HepG2 (cell line): ENCODE measurements around the gene SLC38A1. TPM values are rescaled to one million over a fixed set of nuclear protein-coding genes. Genes with fewer than 3 reads are reported as not detected.
A peak's percentile ranks its signal among the peaks of the same experiment; 100 is the strongest.

Experiments used
- HHEX ChIP-seq: IDR thresholded peaks from 2 replicates; pipeline ENCODE4 v1.6.1; 2016; ENCODE audit warnings: control low read depth
- HNF1A ChIP-seq, 2 experiments: sonication (generic) in 1 of 2; formaldehyde crosslinking in 1 of 2; IDR thresholded peaks; 2 replicates each; pipeline versions ENCODE4 v1.4.0 to v1.6.1; 2016 to 2020; ENCODE audit warnings: borderline replicate concordance in 1 of 2, low read depth in 1 of 2, mild to moderate bottlenecking in 1 of 2, missing genetic modification reagents in 1 of 2
- MAZ ChIP-seq, 2 experiments: sonication (generic) in 1 of 2; formaldehyde crosslinking in 1 of 2; IDR thresholded peaks; 2 replicates each; pipeline versions ENCODE4 v1.5.0 to v1.6.1; 2012 to 2020; ENCODE audit warnings: low read depth in 2 of 2, mild to moderate bottlenecking in 2 of 2, borderline replicate concordance in 1 of 2, improper control_type of control experiment in 1 of 2, low read length in 1 of 2, missing genetic modification reagents in 1 of 2, moderate library complexity in 1 of 2
- PATZ1 ChIP-seq: sonication (generic); formaldehyde crosslinking; IDR thresholded peaks from 2 replicates; pipeline ENCODE4 v1.4.0; 2020; ENCODE audit warnings: missing genetic modification reagents
- PRPF4 ChIP-seq: fragments of 200-400 bp; formaldehyde crosslinking; IDR thresholded peaks from 2 replicates; pipeline ENCODE4 v1.6.1; 2016; ENCODE audit warnings: low read length, low read depth; ENCODE audit not compliant: poor library complexity, severe bottlenecking
- RFXANK ChIP-seq: IDR thresholded peaks from 2 replicates; pipeline ENCODE4 v1.6.1; 2016
- SNAPC2 ChIP-seq: sonication (generic); formaldehyde crosslinking; IDR thresholded peaks from 2 replicates; pipeline ENCODE4 v1.8.1; 2022; ENCODE audit warnings: mild to moderate bottlenecking, missing genetic modification reagents
- SRY ChIP-seq: sonication (generic); formaldehyde crosslinking; IDR thresholded peaks from 2 replicates; pipeline ENCODE4 v1.8.0; 2022; ENCODE audit warnings: mild to moderate bottlenecking, missing genetic modification reagents
- TERF1 ChIP-seq: sonication (generic); formaldehyde crosslinking; IDR thresholded peaks from 2 replicates; pipeline ENCODE4 v1.8.0; 2022; ENCODE audit warnings: mild to moderate bottlenecking, missing genetic modification reagents, moderate library complexity
- TRAFD1 ChIP-seq: sonication (generic); formaldehyde crosslinking; IDR thresholded peaks from 2 replicates; pipeline ENCODE4 v1.5.1; 2020; ENCODE audit warnings: missing genetic modification reagents, mild to moderate bottlenecking, borderline replicate concordance
- ZNF280B ChIP-seq: sonication (generic); formaldehyde crosslinking; IDR thresholded peaks from 2 replicates; pipeline ENCODE4 v1.5.0; 2020; ENCODE audit warnings: missing genetic modification reagents, mild to moderate bottlenecking, borderline replicate concordance
- ZNF460 ChIP-seq: sonication (generic); formaldehyde crosslinking; IDR thresholded peaks from 2 replicates; pipeline ENCODE4 v1.5.1; 2020; ENCODE audit warnings: missing genetic modification reagents, mild to moderate bottlenecking, borderline replicate concordance
- ZNF468 ChIP-seq: sonication (generic); formaldehyde crosslinking; IDR thresholded peaks from 2 replicates; pipeline ENCODE4 v1.8.0; 2022; ENCODE audit warnings: mild to moderate bottlenecking, moderate library complexity, missing genetic modification reagents
- ZNF709 ChIP-seq: sonication (generic); formaldehyde crosslinking; IDR thresholded peaks from 2 replicates; pipeline ENCODE4 v1.5.0; 2020; ENCODE audit warnings: mild to moderate bottlenecking, missing genetic modification reagents
- ZNF75D ChIP-seq: sonication (generic); formaldehyde crosslinking; IDR thresholded peaks from 2 replicates; pipeline ENCODE4 v1.8.1; 2023; ENCODE audit warnings: missing genetic modification reagents, mild to moderate bottlenecking, borderline replicate concordance
- polyA plus RNA-seq, 8 experiments: library from polyadenylated mRNA; depleted of rRNA in 3 of 8; stranded (reverse) in 7 of 8; unstranded in 1 of 8; fragments of >200 nt; fragmentation: Illumina TruSeq in 4 of 8; extraction: Trizol in 4 of 8; gene quantifications; 2 replicates each; pipeline versions ENCODE4 v1.2.1 to v1.2.3, GENCODE V29; 2011 to 2016; ENCODE audit warnings: low read depth in 4 of 8, missing spikeins in 1 of 8, mixed read lengths in 1 of 8; ENCODE audit not compliant: insufficient read depth in 1 of 8
- total RNA-seq, 5 experiments: library from RNA; depleted of rRNA; stranded (reverse); fragments of >200 nt; fragmentation: Illumina TruSeq; extraction: Trizol; gene quantifications; 2 replicates each; pipeline ENCODE4 v1.2.3, GENCODE V29; 2016; ENCODE audit warnings: low read depth in 1 of 5

Gene SLC38A1
- total and polyA plus RNA-seq, 2 of the 13 experiments (the other 11 are each of a cell fraction or from before 2014, with no cell fraction given): 47.0 to 50.6 TPM

- TF ChIP-seq TERF1 (CRISPR knock-in tag) (peak; percentile 6; the same call in 1 of the 2 replicates), HNF1A (IDR thresholded peaks at IDR 0.05; ENCODE audit: low read depth) (no peak), HNF1A (CRISPR knock-in tag; IDR thresholded peaks at IDR 0.05; ENCODE audit: borderline replicate concordance) (peak; percentile 64), ZNF460 (CRISPR knock-in tag) (no peak), HHEX (no peak), ZNF709 (CRISPR knock-in tag) (peak; percentile 97), ZNF75D (peak; percentile 87; the same call in 1 of the 2 replicates), TRAFD1 (peak; percentile 66; the same call in 1 of the 2 replicates), ZNF280B (CRISPR knock-in tag) (no peak; the same call in 1 of the 2 replicates), SNAPC2 (peak; percentile 95), MAZ (IDR thresholded peaks at IDR 0.05; ENCODE audit: borderline replicate concordance, low read depth, low read length) (no peak; the same call in 1 of the 2 replicates), MAZ (CRISPR knock-in tag; IDR thresholded peaks at IDR 0.05; ENCODE audit: low read depth) (peak; percentile 93), ZNF468 (CRISPR knock-in tag) (no peak), PRPF4 (no peak), PATZ1 (peak; percentile 80), SRY (peak; percentile 90), RFXANK (no peak)
These were observed at the start of gene SLC38A1 (continued) for GRCh38 chr12:46268583-46269428.
